SK-N-SH treated with all-trans-retinoic acid at 6 μM for 48 hours (cell line): ENCODE results near the gene MTUS2.

Source experiments
- ATAC-seq: fragments of 200-7000 bp; cut with Tn5 transposase; 3 replicates; pipeline ENCODE4 v1.9.1; 2020; ENCODE audit warnings: mild to moderate bottlenecking, moderate library complexity
- ARNTL ChIP-seq: fragments of 450-650 bp; formaldehyde crosslinking; IDR thresholded peaks from 2 replicates; pipeline ENCODE4 v1.5.0; 2020; ENCODE audit warnings: low read depth, mild to moderate bottlenecking, moderate library complexity, borderline replicate concordance
- BACH2 ChIP-seq: fragments of 250-450 bp; sonication (Bioruptor Pico); IDR thresholded peaks from 2 replicates; pipeline ENCODE4 v1.9.0; 2021; ENCODE audit warnings: mild to moderate bottlenecking, borderline replicate concordance
- CREB5 ChIP-seq: fragments of 250-450 bp; sonication (Bioruptor Pico); IDR thresholded peaks from 2 replicates; pipeline ENCODE4 v1.5.1; 2020; ENCODE audit warnings: low read depth, mild to moderate bottlenecking, moderate library complexity
- CSDC2 ChIP-seq: fragments of 250-450 bp; sonication (Bioruptor Pico); IDR thresholded peaks from 2 replicates; pipeline ENCODE4 v1.5.0; 2020; ENCODE audit warnings: mild to moderate bottlenecking, moderate library complexity
- ESRRG ChIP-seq: fragments of 250-450 bp; sonication (Bioruptor Pico); IDR thresholded peaks from 2 replicates; pipeline ENCODE4 v1.6.1; 2021; ENCODE audit warnings: mild to moderate bottlenecking
- GLIS3 ChIP-seq: fragments of 250-450 bp; sonication (Bioruptor Pico); IDR thresholded peaks from 2 replicates; pipeline ENCODE4 v1.5.0; 2020; ENCODE audit warnings: mild to moderate bottlenecking, moderate library complexity
- ISL1 ChIP-seq: fragments of 250-450 bp; sonication (Bioruptor Pico); IDR thresholded peaks from 2 replicates; pipeline ENCODE4 v2.1.2; 2022; ENCODE audit warnings: mild to moderate bottlenecking, moderate library complexity
- OSR1 ChIP-seq: fragments of 250-450 bp; sonication (Bioruptor Pico); IDR thresholded peaks from 2 replicates; pipeline ENCODE4 v1.8.0; 2022; ENCODE audit warnings: moderate library complexity, mild to moderate bottlenecking, inconsistent platforms
- POU6F1 ChIP-seq: fragments of 250-450 bp; sonication (Bioruptor Pico); IDR thresholded peaks from 2 replicates; pipeline ENCODE4 v1.8.0; 2021; ENCODE audit warnings: low read depth, mild to moderate bottlenecking, moderate library complexity, borderline replicate concordance
- PPARA ChIP-seq: fragments of 250-450 bp; sonication (Bioruptor Pico); IDR thresholded peaks from 2 replicates; pipeline ENCODE4 v1.5.0; 2020; ENCODE audit warnings: mild to moderate bottlenecking, borderline replicate concordance
- RARB ChIP-seq: fragments of 250-450 bp; sonication (Bioruptor Pico); IDR thresholded peaks from 2 replicates; pipeline ENCODE4 v1.8.0; 2021; ENCODE audit warnings: mild to moderate bottlenecking, moderate library complexity
- SNAI2 ChIP-seq: fragments of 250-450 bp; sonication (Bioruptor Pico); IDR thresholded peaks from 2 replicates; pipeline ENCODE4 v1.5.0; 2020; ENCODE audit warnings: mild to moderate bottlenecking, moderate library complexity
- TOX ChIP-seq: fragments of 250-450 bp; sonication (Bioruptor Pico); IDR thresholded peaks from 2 replicates; pipeline ENCODE4 v1.8.0; 2021; ENCODE audit warnings: mild to moderate bottlenecking, moderate library complexity, borderline replicate concordance
- TSHZ2 ChIP-seq: fragments of 250-450 bp; sonication (Bioruptor Pico); IDR thresholded peaks from 2 replicates; pipeline ENCODE4 v1.5.0; 2020; ENCODE audit warnings: mild to moderate bottlenecking, moderate library complexity
- ZC3H10 ChIP-seq: fragments of 250-450 bp; sonication (Bioruptor Pico); IDR thresholded peaks from 2 replicates; pipeline ENCODE4 v1.5.1; 2021; ENCODE audit warnings: mild to moderate bottlenecking, moderate library complexity
- ZFP3 ChIP-seq: fragments of 250-450 bp; sonication (Bioruptor Pico); IDR thresholded peaks from 2 replicates; pipeline ENCODE4 v1.5.0; 2020; ENCODE audit warnings: mild to moderate bottlenecking, moderate library complexity
- ZFP30 ChIP-seq: fragments of 450-650 bp; formaldehyde crosslinking; IDR thresholded peaks from 2 replicates; pipeline ENCODE4 v1.5.0; 2022; ENCODE audit warnings: mild to moderate bottlenecking, moderate library complexity
- ZNF565 ChIP-seq: fragments of 450-650 bp; formaldehyde crosslinking; conservative IDR thresholded peaks from 2 replicates; pipeline ENCODE4 v1.5.0; 2020; ENCODE audit warnings: low read depth, mild to moderate bottlenecking, moderate library complexity
- ZNF70 ChIP-seq: fragments of 450-650 bp; formaldehyde crosslinking; IDR thresholded peaks from 2 replicates; pipeline ENCODE4 v1.5.0; 2020; ENCODE audit warnings: mild to moderate bottlenecking, moderate library complexity
- ZNF8 ChIP-seq: fragments of 450-650 bp; formaldehyde crosslinking; IDR thresholded peaks from 2 replicates; pipeline ENCODE4 v1.5.0; 2020; ENCODE audit warnings: mild to moderate bottlenecking, moderate library complexity
- TF ChIP-seq, protein P1 (sequence below): fragments of 250-450 bp; sonication (Bioruptor Pico); IDR thresholded peaks from 2 replicates; pipeline ENCODE4 v1.8.0; 2020; ENCODE audit warnings: mild to moderate bottlenecking, moderate library complexity, borderline replicate concordance
- TF ChIP-seq, protein P2 (sequence below): fragments of 250-450 bp; sonication (Bioruptor Pico); IDR thresholded peaks from 2 replicates; pipeline ENCODE4 v1.5.1; 2021; ENCODE audit warnings: mild to moderate bottlenecking, moderate library complexity

MTUS2 gene

GRCh38 chr13:28817204-28817603 is 2.9 kb upstream of the MTUS2 start:
- TF ChIP-seq, protein P1, sequence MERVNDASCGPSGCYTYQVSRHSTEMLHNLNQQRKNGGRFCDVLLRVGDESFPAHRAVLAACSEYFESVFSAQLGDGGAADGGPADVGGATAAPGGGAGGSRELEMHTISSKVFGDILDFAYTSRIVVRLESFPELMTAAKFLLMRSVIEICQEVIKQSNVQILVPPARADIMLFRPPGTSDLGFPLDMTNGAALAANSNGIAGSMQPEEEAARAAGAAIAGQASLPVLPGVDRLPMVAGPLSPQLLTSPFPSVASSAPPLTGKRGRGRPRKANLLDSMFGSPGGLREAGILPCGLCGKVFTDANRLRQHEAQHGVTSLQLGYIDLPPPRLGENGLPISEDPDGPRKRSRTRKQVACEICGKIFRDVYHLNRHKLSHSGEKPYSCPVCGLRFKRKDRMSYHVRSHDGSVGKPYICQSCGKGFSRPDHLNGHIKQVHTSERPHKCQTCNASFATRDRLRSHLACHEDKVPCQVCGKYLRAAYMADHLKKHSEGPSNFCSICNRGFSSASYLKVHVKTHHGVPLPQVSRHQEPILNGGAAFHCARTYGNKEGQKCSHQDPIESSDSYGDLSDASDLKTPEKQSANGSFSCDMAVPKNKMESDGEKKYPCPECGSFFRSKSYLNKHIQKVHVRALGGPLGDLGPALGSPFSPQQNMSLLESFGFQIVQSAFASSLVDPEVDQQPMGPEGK (CRISPR knock-in tag) = no peak
- TF ChIP-seq RARB (no peak), ZNF8 (CRISPR knock-in tag) (no peak), ZNF565 (no peak)
- ATAC-seq = no peak

DNA sequence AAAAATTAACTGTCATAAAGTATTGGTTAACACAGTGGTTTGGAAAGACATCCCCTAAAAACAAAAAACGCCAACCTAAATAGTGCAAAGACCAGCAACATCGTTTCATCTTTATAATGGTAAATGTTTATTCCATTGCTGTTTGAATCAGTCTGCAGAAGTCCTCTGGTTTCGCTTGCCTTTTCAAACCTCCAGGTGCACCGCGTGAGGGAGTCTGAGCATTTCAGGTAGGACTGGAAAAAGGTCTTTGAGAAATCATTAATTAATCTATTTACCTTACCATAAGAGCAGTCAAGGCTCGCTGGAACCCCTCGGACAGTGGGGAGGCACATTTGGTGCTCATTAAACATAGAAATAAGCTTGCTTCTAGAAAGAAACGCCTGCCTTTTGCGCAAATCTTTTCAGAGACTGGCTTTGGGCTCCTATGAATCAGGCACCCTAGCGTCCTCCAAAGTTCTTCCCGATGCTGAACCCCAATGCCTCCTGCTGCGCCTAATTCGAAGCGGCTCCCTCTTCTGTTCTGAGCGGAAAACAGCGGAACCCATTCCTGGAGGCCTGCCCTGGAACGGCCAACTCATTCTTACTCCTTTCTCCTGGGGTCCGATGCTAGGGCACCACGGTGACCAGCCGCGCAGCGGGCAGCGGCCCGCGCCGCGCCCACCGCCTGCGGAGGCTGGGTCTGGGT is 951 bp upstream of the MTUS2 start:
- TF ChIP-seq SNAI2 (CRISPR knock-in tag) (no peak), POU6F1 (CRISPR knock-in tag) (no peak), ESRRG (CRISPR knock-in tag) (no peak), ARNTL (CRISPR knock-in tag) (no peak), ISL1 (CRISPR knock-in tag) (no peak), ZNF8 (CRISPR knock-in tag) (no peak), BACH2 (no peak), TOX (CRISPR knock-in tag) (no peak)
- ATAC-seq = no peak

DNA sequence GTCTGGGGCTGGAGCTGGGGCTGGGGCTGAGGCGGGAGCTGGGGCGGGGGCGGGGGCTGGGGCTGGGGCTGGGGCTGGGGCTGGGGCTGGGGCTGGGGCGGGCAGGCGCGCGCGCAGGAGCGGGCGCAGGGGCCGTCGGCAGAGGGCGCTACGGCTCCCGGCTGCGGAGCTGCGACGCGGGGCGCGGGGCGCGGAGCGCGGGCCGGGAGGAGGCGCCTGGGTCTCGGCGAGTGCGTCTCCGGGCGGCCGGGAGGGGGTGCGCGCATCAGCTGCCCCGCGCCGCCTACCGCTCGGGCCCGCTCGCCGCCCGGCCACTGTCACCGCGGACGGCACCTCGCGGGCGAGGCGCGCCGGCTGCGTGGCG is 422 bp upstream of the MTUS2 start:
- ATAC-seq = peak; percentile 67
- TF ChIP-seq ZFP30 (CRISPR knock-in tag) (no peak), ZFP3 (CRISPR knock-in tag) (no peak), PPARA (CRISPR knock-in tag) (no peak), CSDC2 (CRISPR knock-in tag) (no peak), GLIS3 (CRISPR knock-in tag) (no peak), ZC3H10 (CRISPR knock-in tag) (no peak), SNAI2 (CRISPR knock-in tag) (no peak), BACH2 (no peak), RARB (no peak), ARNTL (CRISPR knock-in tag) (no peak), POU6F1 (CRISPR knock-in tag) (no peak), CREB5 (no peak), ESRRG (CRISPR knock-in tag) (no peak), ZNF70 (CRISPR knock-in tag) (no peak), OSR1 (CRISPR knock-in tag) (no peak), ISL1 (CRISPR knock-in tag) (no peak), TSHZ2 (no peak)
- TF ChIP-seq, protein P2, sequence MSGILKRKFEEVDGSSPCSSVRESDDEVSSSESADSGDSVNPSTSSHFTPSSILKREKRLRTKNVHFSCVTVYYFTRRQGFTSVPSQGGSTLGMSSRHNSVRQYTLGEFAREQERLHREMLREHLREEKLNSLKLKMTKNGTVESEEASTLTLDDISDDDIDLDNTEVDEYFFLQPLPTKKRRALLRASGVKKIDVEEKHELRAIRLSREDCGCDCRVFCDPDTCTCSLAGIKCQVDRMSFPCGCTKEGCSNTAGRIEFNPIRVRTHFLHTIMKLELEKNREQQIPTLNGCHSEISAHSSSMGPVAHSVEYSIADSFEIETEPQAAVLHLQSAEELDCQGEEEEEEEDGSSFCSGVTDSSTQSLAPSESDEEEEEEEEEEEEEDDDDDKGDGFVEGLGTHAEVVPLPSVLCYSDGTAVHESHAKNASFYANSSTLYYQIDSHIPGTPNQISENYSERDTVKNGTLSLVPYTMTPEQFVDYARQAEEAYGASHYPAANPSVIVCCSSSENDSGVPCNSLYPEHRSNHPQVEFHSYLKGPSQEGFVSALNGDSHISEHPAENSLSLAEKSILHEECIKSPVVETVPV (CRISPR knock-in tag) = no peak
